ENCODE measurements around the gene MUC2.

DNA sequence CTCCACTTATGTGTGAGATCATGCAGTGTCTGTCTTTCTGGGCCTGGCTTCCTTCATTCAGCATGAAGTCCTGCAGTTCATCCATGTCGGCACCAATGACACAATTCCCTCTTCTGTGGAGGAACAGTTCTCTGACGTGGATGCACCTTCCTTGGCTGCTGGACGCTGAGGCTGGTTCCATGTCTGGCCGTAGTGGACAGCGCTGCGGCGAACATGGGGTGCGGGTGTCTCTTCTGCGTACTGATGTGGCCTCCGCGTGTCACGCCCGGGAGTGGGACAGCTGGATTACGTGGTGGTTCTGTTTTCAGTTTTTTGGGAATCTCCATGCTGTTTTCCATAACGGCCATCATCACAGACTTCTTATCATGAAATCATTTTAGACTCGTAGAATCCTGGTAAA lies 16.9 kb upstream of the MUC2 start:
- TF ChIP-seq, protein P1, sequence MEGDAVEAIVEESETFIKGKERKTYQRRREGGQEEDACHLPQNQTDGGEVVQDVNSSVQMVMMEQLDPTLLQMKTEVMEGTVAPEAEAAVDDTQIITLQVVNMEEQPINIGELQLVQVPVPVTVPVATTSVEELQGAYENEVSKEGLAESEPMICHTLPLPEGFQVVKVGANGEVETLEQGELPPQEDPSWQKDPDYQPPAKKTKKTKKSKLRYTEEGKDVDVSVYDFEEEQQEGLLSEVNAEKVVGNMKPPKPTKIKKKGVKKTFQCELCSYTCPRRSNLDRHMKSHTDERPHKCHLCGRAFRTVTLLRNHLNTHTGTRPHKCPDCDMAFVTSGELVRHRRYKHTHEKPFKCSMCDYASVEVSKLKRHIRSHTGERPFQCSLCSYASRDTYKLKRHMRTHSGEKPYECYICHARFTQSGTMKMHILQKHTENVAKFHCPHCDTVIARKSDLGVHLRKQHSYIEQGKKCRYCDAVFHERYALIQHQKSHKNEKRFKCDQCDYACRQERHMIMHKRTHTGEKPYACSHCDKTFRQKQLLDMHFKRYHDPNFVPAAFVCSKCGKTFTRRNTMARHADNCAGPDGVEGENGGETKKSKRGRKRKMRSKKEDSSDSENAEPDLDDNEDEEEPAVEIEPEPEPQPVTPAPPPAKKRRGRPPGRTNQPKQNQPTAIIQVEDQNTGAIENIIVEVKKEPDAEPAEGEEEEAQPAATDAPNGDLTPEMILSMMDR (conservative IDR thresholded peaks at IDR 0.05; ENCODE audit: low read depth, low read length), result no peak
- no peak for TF ChIP-seq EZH2 (IDR thresholded peaks at IDR 0.05; ENCODE audit: borderline replicate concordance, low read depth, low read length, poor library complexity, severe bottlenecking)
